ENCODE measurements around the gene SRPRB. TPM values are rescaled to one million over a fixed set of nuclear protein-coding genes. Genes with fewer than 3 reads are reported as not detected.

SRPRB gene
- total RNA-seq, 1 experiment from 2014 or later = 61.0 TPM

DNA sequence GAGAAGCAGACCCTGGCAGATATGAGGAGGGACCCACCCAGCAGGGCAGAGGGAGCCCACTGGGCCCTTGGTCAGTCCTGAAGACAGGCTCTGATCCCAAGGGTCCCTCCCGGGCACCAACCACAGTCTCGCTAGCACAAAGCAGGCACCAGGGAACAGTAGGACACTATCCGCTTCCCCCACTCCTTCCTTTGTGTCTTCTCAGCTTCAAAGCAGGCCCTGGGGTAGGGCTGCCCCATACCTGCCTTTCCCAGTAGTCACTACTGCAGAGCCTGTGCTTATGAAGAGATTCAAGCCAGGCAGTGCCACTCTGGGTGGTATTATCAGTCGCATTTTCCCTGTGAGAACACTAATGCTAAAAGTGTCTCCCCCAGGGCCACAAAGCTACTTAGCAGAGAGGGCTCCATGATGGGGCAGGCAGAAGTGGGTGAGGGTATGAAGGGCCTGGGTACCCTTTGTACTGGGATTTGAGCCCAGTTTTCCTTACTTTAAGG, 32.7 kb downstream of the SRPRB start:
- H3K4me2 ChIP-seq (ENCODE audit: low read length) = no peak overlapping the region
- ChIA-PET POLR2A (no interaction called here), RAD21 (ENCODE audit: low non-redundant PET in 1 of 2, low total read pairs in 2 of 2, uncharacterized antibody in 2 of 2, unreplicated experiment in 2 of 2) (no interaction called here), CTCF (no interaction called here)
- no peaks in the 10 kb centered on the region for H3K36me3 ChIP-seq (ENCODE audit: control insufficient read depth in 1 of 2, insufficient read depth in 2 of 2, low read length in 2 of 2)
- no peak for ATAC-seq
- no peak overlapping the region for H2AFZ ChIP-seq (ENCODE audit: low read depth, low read length, poor library complexity, severe bottlenecking)
- H4K20me1 ChIP-seq (ENCODE audit: insufficient read depth) = no peaks in the 10 kb centered on the region
- H3K9me3 ChIP-seq (ENCODE audit: control insufficient read depth in 1 of 2, insufficient read depth in 1 of 2, low read depth in 1 of 2, low read length in 2 of 2) = no peaks in the 10 kb centered on the region
- no peak overlapping the region for H3K4me3 ChIP-seq (replicated peaks in 1 of 2; ENCODE audit: low read depth in 1 of 2, low read length in 2 of 2)
- H3K27ac ChIP-seq (ENCODE audit: low read depth, low read length) = no peak overlapping the region
- no peak for DNase-seq (ENCODE audit: low read depth, low spot score)
- no peaks in the 10 kb centered on the region for H3K4me1 ChIP-seq (ENCODE audit: control insufficient read depth in 1 of 2, insufficient read depth in 2 of 2, low read length in 2 of 2)
- BruUV-seq (replicated peaks) = no TSS peak
- no peaks in the 10 kb centered on the region for H3K27me3 ChIP-seq (ENCODE audit: insufficient read depth, low read length)
- no peaks in the 10 kb centered on the region for H3K9me2 ChIP-seq (ENCODE audit: insufficient read depth)
- no peak overlapping the region for H3K9ac ChIP-seq (ENCODE audit: low read length)
- no peaks in the 10 kb centered on the region for H3K79me2 ChIP-seq (ENCODE audit: insufficient read depth, low read length)
- intact Hi-C loops (cut with micrococcal nuclease) = no loop called here
- TF ChIP-seq EGR1 (IDR thresholded peaks at IDR 0.05; ENCODE audit: low read depth) (no peak), ELF1 (IDR thresholded peaks at IDR 0.05; ENCODE audit: borderline replicate concordance, low read depth) (no peak), RAD21 (IDR thresholded peaks at IDR 0.05; ENCODE audit: low read depth) (no peak), ZNF274 (IDR thresholded peaks at IDR 0.05; ENCODE audit: low read depth, low read length) (no peak), EZH2phosphoT487 (IDR thresholded peaks at IDR 0.05; ENCODE audit: borderline replicate concordance) (no peak)
- TF ChIP-seq, protein P1, sequence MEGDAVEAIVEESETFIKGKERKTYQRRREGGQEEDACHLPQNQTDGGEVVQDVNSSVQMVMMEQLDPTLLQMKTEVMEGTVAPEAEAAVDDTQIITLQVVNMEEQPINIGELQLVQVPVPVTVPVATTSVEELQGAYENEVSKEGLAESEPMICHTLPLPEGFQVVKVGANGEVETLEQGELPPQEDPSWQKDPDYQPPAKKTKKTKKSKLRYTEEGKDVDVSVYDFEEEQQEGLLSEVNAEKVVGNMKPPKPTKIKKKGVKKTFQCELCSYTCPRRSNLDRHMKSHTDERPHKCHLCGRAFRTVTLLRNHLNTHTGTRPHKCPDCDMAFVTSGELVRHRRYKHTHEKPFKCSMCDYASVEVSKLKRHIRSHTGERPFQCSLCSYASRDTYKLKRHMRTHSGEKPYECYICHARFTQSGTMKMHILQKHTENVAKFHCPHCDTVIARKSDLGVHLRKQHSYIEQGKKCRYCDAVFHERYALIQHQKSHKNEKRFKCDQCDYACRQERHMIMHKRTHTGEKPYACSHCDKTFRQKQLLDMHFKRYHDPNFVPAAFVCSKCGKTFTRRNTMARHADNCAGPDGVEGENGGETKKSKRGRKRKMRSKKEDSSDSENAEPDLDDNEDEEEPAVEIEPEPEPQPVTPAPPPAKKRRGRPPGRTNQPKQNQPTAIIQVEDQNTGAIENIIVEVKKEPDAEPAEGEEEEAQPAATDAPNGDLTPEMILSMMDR (IDR thresholded peaks at IDR 0.05 in 2 of 3, conservative IDR thresholded peaks at IDR 0.05 in 1 of 3; ENCODE audit: borderline replicate concordance in 1 of 3, insufficient read depth in 1 of 3, low read depth in 2 of 3, low read length in 2 of 3) = no peak
